DMS79 (cell line): ENCODE results near the gene TM4SF20.

Experiments used
- DNase-seq: peaks from one replicate; lab custom pipeline; 2025; lab: John Stamatoyannopoulos, UW

TM4SF20 gene

DNA sequence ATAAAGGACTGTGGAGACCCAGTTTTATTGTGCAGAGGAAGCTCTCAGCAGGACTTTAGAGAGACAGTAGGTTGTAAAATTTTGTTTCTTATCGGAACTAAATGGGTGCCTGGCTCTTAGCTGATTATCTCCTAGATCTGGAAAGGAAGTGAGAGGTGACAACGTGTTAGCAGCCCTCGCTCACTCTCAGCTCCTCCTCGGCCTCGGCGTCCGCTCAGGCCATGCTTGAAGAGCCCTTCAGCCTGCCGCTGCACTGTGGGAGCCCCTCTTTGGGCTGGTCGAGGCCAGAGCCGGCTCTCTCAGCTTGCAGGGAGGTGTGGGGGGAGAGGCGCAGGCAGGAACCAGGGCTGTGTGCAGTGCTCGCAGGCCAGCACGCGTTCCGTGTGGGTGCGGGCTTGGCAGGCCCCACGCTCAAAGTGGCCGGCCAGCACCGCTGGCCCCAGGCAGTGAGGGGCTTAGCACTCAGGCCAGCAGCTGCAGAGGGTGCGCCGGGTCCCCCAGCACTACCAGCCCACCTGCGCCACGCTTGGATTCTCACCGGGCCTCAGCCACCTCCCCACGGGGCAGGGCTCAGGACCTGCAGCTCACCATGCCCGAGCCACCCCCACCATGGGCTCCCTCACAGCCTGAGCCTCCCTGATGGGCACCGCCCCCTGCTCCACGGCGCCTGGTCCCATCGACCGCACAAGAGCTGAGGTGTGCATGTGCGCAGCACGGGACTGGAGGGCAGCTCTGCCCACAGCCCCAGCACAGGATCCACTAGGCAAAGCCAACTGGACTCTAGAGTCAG is 58.6 kb downstream of the TM4SF20 start:
- DNase-seq = no peak

DNA sequence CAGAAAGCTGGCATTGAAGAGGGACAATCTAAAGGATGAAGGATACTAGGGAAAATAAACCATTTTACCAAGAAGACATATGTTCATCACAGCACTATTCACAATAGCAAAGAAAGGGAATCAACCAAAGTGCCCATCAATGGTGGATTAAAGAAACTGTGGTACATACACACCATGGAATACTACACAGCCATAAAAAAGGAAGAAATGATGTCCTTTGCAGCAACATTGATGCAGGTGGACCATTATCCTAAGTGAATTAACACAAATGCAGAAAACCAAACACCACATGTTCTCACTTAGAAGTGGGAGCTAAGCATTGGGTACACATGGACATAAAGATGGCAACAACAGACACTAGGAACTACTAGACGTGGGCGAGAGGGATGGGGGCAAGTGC is 61.3 kb downstream of the TM4SF20 start:
- DNase-seq = no peak

DNA sequence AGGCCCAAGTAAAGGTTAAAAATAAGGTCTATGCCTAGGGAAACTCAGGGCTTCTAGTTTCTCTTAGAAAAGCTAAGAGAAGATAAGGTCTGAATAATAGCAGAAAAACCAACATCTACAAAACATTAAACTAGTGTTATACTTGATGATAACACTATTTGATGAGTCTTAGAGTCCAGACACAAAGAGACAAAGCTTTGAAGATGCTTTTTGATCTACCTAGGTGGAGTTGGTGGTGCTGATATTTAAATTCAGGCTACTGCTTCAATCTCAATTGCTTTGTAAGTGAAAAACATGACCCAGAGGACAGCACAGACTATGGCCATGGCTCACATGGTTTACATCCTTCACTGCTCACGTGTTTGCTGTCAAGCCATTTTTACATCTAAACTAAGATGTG is 65.8 kb downstream of the TM4SF20 start:
- DNase-seq = no peak

DNA sequence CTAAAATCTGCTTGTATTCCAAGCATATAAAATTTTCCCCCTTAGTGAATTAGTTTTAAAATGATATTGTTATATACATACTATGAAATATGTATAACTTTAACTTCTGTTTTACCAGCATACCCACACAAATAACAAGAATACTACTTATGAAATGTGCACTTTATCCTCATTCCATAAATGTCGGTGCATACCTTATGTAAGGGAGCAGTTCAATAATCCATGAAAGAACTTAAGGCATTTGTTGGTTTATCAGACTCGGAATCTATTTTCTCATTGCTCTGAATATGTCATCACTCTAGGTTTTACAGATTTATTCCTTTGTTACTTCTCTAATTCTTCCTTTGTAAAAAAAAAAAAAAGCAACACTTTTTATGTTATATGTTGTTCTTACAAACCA is 66.5 kb downstream of the TM4SF20 start:
- DNase-seq = no peak
